ENCODE data around the gene CORO7.

DNA sequence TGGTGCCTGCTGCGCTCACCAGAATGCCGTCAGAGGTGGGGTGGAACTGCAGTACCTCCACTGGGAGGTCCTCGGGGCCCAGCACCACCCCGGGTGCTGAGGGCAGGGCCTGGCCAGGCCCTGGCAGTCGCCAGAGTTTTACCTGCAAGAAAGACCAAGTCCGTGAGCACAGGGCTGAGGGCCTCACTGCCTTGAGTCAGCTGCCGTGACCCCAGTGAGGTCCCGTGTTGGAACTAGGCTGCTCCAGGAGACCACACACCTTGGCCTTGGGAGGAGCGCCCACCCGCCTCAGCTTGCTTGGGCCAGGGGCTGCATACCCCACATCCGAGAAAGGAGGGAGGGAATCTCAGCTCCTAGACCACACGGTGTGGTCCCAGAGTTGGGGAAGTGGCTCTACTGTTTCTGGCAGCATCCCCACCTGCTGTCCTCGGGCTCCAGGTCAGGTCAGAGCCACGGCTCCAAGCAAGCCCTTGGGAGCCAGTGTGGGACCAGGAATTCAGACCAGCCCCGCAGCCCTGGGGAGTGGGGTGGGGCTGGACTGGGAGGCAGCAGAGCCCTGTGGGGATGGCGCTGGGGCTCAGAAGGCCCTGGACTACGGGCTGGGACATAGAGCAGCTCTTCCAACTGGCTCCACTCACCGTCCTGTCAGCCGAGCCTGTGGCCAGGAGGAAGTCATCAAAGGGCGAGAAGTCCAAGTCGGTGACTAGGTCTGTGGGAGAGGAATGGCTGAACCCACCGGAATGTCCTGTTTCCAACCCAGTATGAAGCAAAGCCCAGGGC lies 8.7 kb downstream of the CORO7 start:
- TF ChIP-seq, protein P1, sequence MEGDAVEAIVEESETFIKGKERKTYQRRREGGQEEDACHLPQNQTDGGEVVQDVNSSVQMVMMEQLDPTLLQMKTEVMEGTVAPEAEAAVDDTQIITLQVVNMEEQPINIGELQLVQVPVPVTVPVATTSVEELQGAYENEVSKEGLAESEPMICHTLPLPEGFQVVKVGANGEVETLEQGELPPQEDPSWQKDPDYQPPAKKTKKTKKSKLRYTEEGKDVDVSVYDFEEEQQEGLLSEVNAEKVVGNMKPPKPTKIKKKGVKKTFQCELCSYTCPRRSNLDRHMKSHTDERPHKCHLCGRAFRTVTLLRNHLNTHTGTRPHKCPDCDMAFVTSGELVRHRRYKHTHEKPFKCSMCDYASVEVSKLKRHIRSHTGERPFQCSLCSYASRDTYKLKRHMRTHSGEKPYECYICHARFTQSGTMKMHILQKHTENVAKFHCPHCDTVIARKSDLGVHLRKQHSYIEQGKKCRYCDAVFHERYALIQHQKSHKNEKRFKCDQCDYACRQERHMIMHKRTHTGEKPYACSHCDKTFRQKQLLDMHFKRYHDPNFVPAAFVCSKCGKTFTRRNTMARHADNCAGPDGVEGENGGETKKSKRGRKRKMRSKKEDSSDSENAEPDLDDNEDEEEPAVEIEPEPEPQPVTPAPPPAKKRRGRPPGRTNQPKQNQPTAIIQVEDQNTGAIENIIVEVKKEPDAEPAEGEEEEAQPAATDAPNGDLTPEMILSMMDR (IDR thresholded peaks at IDR 0.05) = no peak
- TF ChIP-seq POLR2A (IDR thresholded peaks at IDR 0.05) (no peak), POLR2AphosphoS5 (IDR thresholded peaks at IDR 0.05) (peak; percentile 46), EP300 (IDR thresholded peaks at IDR 0.05) (no peak)

All from gastroesophageal sphincter (tissue), 3 donors.